IPS-15b (cell line): ENCODE results near the gene FOXN4.

Source experiments
- H3K27me3 ChIP-seq: one replicate; pipeline ENCODE4 v1.6.1; 2013; ENCODE audit warnings: low read length; ENCODE audit not compliant: control insufficient read depth, insufficient read depth
- H3K36me3 ChIP-seq: one replicate; pipeline ENCODE4 v1.6.1; 2013; ENCODE audit warnings: low read length; ENCODE audit not compliant: control insufficient read depth, insufficient read depth
- H3K4me1 ChIP-seq: one replicate; pipeline ENCODE4 v1.6.1; 2013; ENCODE audit warnings: mild to moderate bottlenecking, low read length; ENCODE audit not compliant: control insufficient read depth, insufficient read depth
- H3K4me3 ChIP-seq: one replicate; pipeline ENCODE4 v1.5.1; 2013; ENCODE audit warnings: low read depth, low read length
- H3K9ac ChIP-seq: one replicate; pipeline ENCODE4 v1.6.1; 2013; ENCODE audit warnings: low read depth, mild to moderate bottlenecking, low read length
- H3K9me3 ChIP-seq: one replicate; pipeline ENCODE4 v1.6.1; 2013; ENCODE audit warnings: mild to moderate bottlenecking, low read length; ENCODE audit not compliant: control insufficient read depth, insufficient read depth

FOXN4 gene

GRCh38 chr12:109264095-109264942 lies 44.8 kb downstream of the FOXN4 start:
- Histone ChIP-seq H3K9me3 (no peaks in the 10 kb centered on the region), H3K27me3 (no peaks in the 10 kb centered on the region), H3K4me3 (peak overlapping the region; percentile 19), H3K36me3 (peaks cover 9% of the 10 kb centered on the region), H3K9ac (no peak overlapping the region), H3K4me1 (no peaks in the 10 kb centered on the region)

GRCh38 chr12:109263439-109263838 lies 45.6 kb downstream of the FOXN4 start:
- H3K36me3 ChIP-seq = peaks cover 9% of the 10 kb centered on the region
- H3K9me3 ChIP-seq = no peaks in the 10 kb centered on the region
- no peaks in the 10 kb centered on the region for H3K4me1 ChIP-seq
- no peak overlapping the region for H3K4me3 ChIP-seq
- H3K9ac ChIP-seq = no peak overlapping the region
- no peaks in the 10 kb centered on the region for H3K27me3 ChIP-seq

GRCh38 chr12:109261939-109262338 lies 47.1 kb downstream of the FOXN4 start:
- Histone ChIP-seq H3K9me3 (no peaks in the 10 kb centered on the region), H3K9ac (no peak overlapping the region), H3K27me3 (no peaks in the 10 kb centered on the region), H3K36me3 (peaks cover 9% of the 10 kb centered on the region), H3K4me3 (no peak overlapping the region), H3K4me1 (no peaks in the 10 kb centered on the region)

GRCh38 chr12:109261087-109261486 lies 48.0 kb downstream of the FOXN4 start:
- Histone ChIP-seq H3K9me3 (no peaks in the 10 kb centered on the region), H3K36me3 (peaks cover 9% of the 10 kb centered on the region), H3K4me1 (no peaks in the 10 kb centered on the region), H3K9ac (no peak overlapping the region), H3K27me3 (no peaks in the 10 kb centered on the region), H3K4me3 (no peak overlapping the region)

- Histone ChIP-seq H3K9ac (no peak overlapping the region), H3K36me3 (peaks cover under 1% of the 10 kb centered on the region), H3K4me3 (no peak overlapping the region)
These were observed 49.6 kb downstream of the FOXN4 start for GRCh38 chr12:109259545-109259895.

GRCh38 chr12:109258607-109259544 lies 50.2 kb downstream of the FOXN4 start:
- no peaks in the 10 kb centered on the region for H3K36me3 ChIP-seq
- H3K4me3 ChIP-seq = no peak overlapping the region

More at GRCh38 chr12:109259545-109259895, 49.6 kb downstream of the FOXN4 start:
- no peaks in the 10 kb centered on the region for H3K9me3 ChIP-seq
- no peaks in the 10 kb centered on the region for H3K4me1 ChIP-seq
- no peaks in the 10 kb centered on the region for H3K27me3 ChIP-seq

GRCh38 chr12:109258201-109258600 lies 50.9 kb downstream of the FOXN4 start:
- Histone ChIP-seq H3K9ac (no peak overlapping the region), H3K4me1 (no peaks in the 10 kb centered on the region), H3K27me3 (no peaks in the 10 kb centered on the region), H3K9me3 (no peaks in the 10 kb centered on the region), H3K36me3 (no peaks in the 10 kb centered on the region), H3K4me3 (no peak overlapping the region)

More at GRCh38 chr12:109258607-109259544, 50.2 kb downstream of the FOXN4 start:
- Histone ChIP-seq H3K4me1 (no peaks in the 10 kb centered on the region), H3K9me3 (no peaks in the 10 kb centered on the region), H3K9ac (no peak overlapping the region), H3K27me3 (no peaks in the 10 kb centered on the region)

GRCh38 chr12:109256011-109256410 lies 53.1 kb downstream of the FOXN4 start:
- Histone ChIP-seq H3K9me3 (no peaks in the 10 kb centered on the region), H3K4me3 (no peak overlapping the region), H3K27me3 (no peaks in the 10 kb centered on the region), H3K4me1 (no peaks in the 10 kb centered on the region), H3K9ac (no peak overlapping the region), H3K36me3 (no peaks in the 10 kb centered on the region)

- no peaks in the 10 kb centered on the region for H3K4me1 ChIP-seq
- no peaks in the 10 kb centered on the region for H3K36me3 ChIP-seq
- H3K9ac ChIP-seq = no peak overlapping the region
- H3K9me3 ChIP-seq = no peaks in the 10 kb centered on the region
- H3K27me3 ChIP-seq = no peaks in the 10 kb centered on the region
- H3K4me3 ChIP-seq = no peak overlapping the region
These were observed 53.7 kb downstream of the FOXN4 start for GRCh38 chr12:109255377-109255776.

GRCh38 chr12:109253913-109254544 lies 55.1 kb downstream of the FOXN4 start:
- no peaks in the 10 kb centered on the region for H3K36me3 ChIP-seq
- H3K9me3 ChIP-seq = no peaks in the 10 kb centered on the region
- H3K27me3 ChIP-seq = no peaks in the 10 kb centered on the region
- no peaks in the 10 kb centered on the region for H3K4me1 ChIP-seq
- H3K4me3 ChIP-seq = no peak overlapping the region
- no peak overlapping the region for H3K9ac ChIP-seq

GRCh38 chr12:109252799-109253198 lies 56.3 kb downstream of the FOXN4 start:
- Histone ChIP-seq H3K9me3 (no peaks in the 10 kb centered on the region), H3K4me1 (no peaks in the 10 kb centered on the region), H3K4me3 (no peak overlapping the region), H3K9ac (no peak overlapping the region), H3K27me3 (no peaks in the 10 kb centered on the region), H3K36me3 (no peaks in the 10 kb centered on the region)
